Astrocyte (in vitro differentiated cells and primary cell): Measurements from ENCODE around the gene SLITRK5.

Experiments
- EZH2 ChIP-seq: IDR thresholded peaks from 2 replicates; pipeline ENCODE4 v1.6.1; 2012; ENCODE audit warnings: mild to moderate bottlenecking, low read length, inconsistent platforms; ENCODE audit not compliant: insufficient read depth
- TF ChIP-seq, protein P1 (sequence below): IDR thresholded peaks from 2 replicates; pipeline ENCODE4 v1.5.1; 2011; ENCODE audit warnings: low read depth, mild to moderate bottlenecking, inconsistent platforms, low read length, moderate library complexity; ENCODE audit not compliant: insufficient read depth

DNA sequence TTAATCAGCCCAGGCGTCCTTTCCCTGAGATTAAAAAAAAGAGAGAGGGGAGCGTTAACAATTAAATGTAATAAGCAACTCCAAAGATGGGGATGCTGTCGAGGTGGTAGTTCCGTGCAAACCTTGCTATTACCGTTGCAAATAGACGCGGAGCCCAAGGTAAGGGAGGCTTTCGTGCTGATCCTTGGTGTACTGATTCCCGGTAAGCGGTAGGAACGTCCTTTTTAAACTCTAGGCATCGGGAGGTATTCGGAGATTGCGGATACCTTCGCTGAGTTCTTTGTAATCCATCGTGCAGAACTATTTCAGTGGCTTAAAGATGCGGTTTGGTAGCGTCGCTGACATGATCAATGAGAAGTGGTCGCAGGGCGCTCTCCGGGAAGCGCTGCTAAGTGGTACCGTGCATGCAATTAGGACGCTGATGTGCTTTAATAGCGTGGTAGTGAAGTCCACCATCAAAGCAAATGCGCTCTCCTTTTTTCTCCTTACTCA is 3.1 kb downstream of the SLITRK5 start:
- TF ChIP-seq, protein P1, sequence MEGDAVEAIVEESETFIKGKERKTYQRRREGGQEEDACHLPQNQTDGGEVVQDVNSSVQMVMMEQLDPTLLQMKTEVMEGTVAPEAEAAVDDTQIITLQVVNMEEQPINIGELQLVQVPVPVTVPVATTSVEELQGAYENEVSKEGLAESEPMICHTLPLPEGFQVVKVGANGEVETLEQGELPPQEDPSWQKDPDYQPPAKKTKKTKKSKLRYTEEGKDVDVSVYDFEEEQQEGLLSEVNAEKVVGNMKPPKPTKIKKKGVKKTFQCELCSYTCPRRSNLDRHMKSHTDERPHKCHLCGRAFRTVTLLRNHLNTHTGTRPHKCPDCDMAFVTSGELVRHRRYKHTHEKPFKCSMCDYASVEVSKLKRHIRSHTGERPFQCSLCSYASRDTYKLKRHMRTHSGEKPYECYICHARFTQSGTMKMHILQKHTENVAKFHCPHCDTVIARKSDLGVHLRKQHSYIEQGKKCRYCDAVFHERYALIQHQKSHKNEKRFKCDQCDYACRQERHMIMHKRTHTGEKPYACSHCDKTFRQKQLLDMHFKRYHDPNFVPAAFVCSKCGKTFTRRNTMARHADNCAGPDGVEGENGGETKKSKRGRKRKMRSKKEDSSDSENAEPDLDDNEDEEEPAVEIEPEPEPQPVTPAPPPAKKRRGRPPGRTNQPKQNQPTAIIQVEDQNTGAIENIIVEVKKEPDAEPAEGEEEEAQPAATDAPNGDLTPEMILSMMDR: no peak
- no peak for TF ChIP-seq EZH2
